Stomach smooth muscle (tissue), 2 donors: ENCODE data around the gene ANK2.

Source experiments
- H3K27ac ChIP-seq: one replicate; pipeline ENCODE4 v1.7.0; 2013; ENCODE audit warnings: mild to moderate bottlenecking, low read length, inconsistent platforms
- H3K27me3 ChIP-seq, 2 donors: one replicate each; pipeline ENCODE4 v1.7.0; 2013; ENCODE audit warnings: low read length in 2 of 2; ENCODE audit not compliant: insufficient read depth in 2 of 2, control insufficient read depth in 1 of 2
- H3K36me3 ChIP-seq, 2 donors: one replicate each; pipeline ENCODE4 v1.7.0; 2013; ENCODE audit warnings: low read length in 2 of 2; ENCODE audit not compliant: control insufficient read depth in 2 of 2, insufficient read depth in 2 of 2
- H3K4me1 ChIP-seq: one replicate; pipeline ENCODE4 v1.7.0; 2013; ENCODE audit warnings: low read length; ENCODE audit not compliant: control insufficient read depth, insufficient read depth
- H3K4me3 ChIP-seq, 2 donors: one replicate each; pipeline ENCODE4 v1.7.0; 2013; ENCODE audit warnings: low read length in 2 of 2
- H3K9ac ChIP-seq, 2 donors: one replicate each; pipeline ENCODE4 v1.7.0; 2013; ENCODE audit warnings: low read length in 2 of 2, mild to moderate bottlenecking in 1 of 2
- H3K9me3 ChIP-seq, 2 donors: one replicate each; pipeline ENCODE4 v1.7.0; 2013; ENCODE audit warnings: low read length in 2 of 2; ENCODE audit not compliant: control insufficient read depth in 2 of 2
- donor health status: healthy.
- donor health status: Pancreatic carcinoma.

ANK2 gene

GRCh38 chr4:113145519-113146291 lies 96.3 kb downstream of the ANK2 start:
- Histone ChIP-seq H3K36me3 (no peaks in the 10 kb centered on the region), H3K27me3 (no peaks in the 10 kb centered on the region), H3K27ac (no peak overlapping the region), H3K9me3 (no peaks in the 10 kb centered on the region), H3K9ac (no peak overlapping the region), H3K4me3 (peak overlapping the region in 1 of 2 donors; percentile 60), H3K4me1 (peaks cover 6% of the 10 kb centered on the region)

DNA sequence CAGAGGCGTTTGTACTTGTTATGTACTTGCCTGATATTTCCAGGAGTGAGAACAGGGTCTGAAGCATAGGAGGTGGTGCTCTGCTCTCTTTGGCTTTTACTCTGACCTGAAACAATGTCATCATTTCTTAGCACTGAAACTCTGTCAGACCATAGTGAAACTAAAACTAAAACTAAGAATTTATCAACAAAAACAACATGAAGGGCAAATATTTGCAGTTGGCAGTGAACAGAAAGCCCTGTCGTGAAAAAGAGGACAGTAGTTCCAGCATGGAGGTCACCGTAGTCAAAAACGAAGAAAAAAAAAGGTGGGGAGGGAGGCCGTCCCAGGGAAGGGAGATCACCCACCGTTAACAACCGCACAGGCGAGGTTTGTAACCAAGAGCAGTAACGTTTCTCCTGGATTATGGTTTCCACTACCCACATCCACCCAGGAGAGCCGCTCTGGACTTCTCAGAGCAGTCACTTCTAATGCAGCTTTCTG lies 97.5 kb downstream of the ANK2 start:
- Histone ChIP-seq H3K9ac (peak overlapping the region; percentile 1 to 17), H3K27ac (peak overlapping the region; percentile 42), H3K9me3 (no peaks in the 10 kb centered on the region), H3K4me1 (peaks cover 6% of the 10 kb centered on the region), H3K27me3 (no peaks in the 10 kb centered on the region), H3K4me3 (peak overlapping the region; percentile 4 to 64), H3K36me3 (no peaks in the 10 kb centered on the region)

DNA sequence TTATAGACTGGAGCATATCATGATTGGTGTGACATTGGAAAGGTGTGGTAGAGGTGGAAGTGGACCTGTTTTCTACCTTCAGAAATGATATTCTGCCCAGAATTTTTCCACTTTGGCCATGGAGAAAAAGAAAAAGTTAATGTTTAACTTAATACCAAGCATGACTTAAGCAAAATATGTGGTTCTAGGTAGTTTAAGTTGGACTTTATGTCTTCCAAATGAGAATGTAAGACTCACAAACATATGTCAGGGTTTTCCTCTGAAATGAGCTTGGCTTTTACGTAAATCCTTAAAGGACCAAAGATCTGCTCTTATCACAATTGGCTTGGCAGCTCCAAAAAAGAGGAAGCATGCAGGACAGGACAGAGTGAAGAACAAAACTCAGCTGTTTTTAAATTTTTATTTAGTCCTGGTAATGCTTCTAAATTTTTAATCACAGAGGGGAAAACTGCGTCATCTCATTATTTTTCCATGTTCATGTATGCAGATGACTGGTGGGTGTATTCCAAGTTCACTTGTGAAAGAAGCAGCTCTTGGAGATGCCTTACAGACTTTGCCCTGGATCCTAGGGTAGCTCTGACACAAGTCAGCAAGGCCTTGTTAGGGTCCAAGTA lies 98.2 kb downstream of the ANK2 start:
- H3K9ac ChIP-seq, result no peak overlapping the region

GRCh38 chr4:113148925-113149324 lies 99.5 kb downstream of the ANK2 start:
- Histone ChIP-seq H3K27me3 (no peaks in the 10 kb centered on the region), H3K27ac (no peak overlapping the region), H3K4me3 (no peak overlapping the region), H3K4me1 (peaks cover 6% of the 10 kb centered on the region), H3K36me3 (no peaks in the 10 kb centered on the region), H3K9me3 (no peaks in the 10 kb centered on the region), H3K9ac (no peak overlapping the region)

More for the DNA sequence above, 98.2 kb downstream of the ANK2 start:
- H3K27ac ChIP-seq, result no peak overlapping the region
- no peaks in the 10 kb centered on the region for H3K9me3 ChIP-seq
- no peaks in the 10 kb centered on the region for H3K27me3 ChIP-seq
- peak overlapping the region in 1 of 2 donors; percentile 64 for H3K4me3 ChIP-seq
- no peaks in the 10 kb centered on the region for H3K36me3 ChIP-seq
- H3K4me1 ChIP-seq, result peaks cover 6% of the 10 kb centered on the region

- H3K4me3 ChIP-seq, result no peak overlapping the region
- H3K9ac ChIP-seq, result no peak overlapping the region
- H3K27me3 ChIP-seq, result no peaks in the 10 kb centered on the region
- H3K36me3 ChIP-seq, result no peaks in the 10 kb centered on the region
- no peaks in the 10 kb centered on the region for H3K9me3 ChIP-seq
- H3K27ac ChIP-seq, result no peak overlapping the region
- H3K4me1 ChIP-seq, result no peaks in the 10 kb centered on the region
These were observed 104.2 kb downstream of the ANK2 start for GRCh38 chr4:113153529-113154101.

- Histone ChIP-seq H3K9ac (no peak overlapping the region), H3K27me3 (no peaks in the 10 kb centered on the region), H3K9me3 (no peaks in the 10 kb centered on the region), H3K4me1 (no peaks in the 10 kb centered on the region), H3K27ac (no peak overlapping the region), H3K36me3 (no peaks in the 10 kb centered on the region), H3K4me3 (no peak overlapping the region)
These were observed 104.8 kb downstream of the ANK2 start for GRCh38 chr4:113154281-113154680.

GRCh38 chr4:113157086-113157857 lies 107.8 kb downstream of the ANK2 start:
- no peaks in the 10 kb centered on the region for H3K36me3 ChIP-seq
- H3K4me1 ChIP-seq, result no peaks in the 10 kb centered on the region
- no peaks in the 10 kb centered on the region for H3K27me3 ChIP-seq

DNA sequence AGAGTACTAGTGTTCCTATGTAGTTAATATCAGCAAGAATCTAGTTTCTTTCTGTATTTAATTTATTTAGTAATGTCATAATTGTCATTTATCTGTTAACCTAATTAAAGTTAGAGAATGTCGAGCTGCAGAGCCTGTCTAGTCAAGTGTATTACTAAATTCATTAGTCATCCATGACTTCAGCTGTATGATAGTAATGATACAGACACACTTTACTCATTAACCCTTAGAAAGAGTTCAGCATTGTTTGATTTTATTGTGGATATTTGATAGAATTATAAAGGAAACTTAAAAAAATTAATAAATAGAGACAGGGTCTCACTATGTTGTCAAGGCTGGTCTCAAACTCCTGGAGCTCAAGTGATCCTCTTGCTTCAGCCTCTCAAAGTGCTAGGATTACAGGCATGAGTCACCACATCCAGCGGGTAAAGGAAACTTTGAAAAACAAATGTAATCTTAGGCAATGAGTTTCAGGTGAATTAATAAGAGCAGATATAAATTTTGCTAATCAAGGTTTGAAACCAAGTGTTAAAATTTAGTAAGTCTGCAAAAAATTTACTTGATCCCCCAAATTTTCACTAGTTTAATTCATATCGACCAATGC lies 110.6 kb downstream of the ANK2 start:
- Histone ChIP-seq H3K36me3 (no peaks in the 10 kb centered on the region), H3K4me1 (no peaks in the 10 kb centered on the region), H3K4me3 (no peak overlapping the region), H3K9ac (no peak overlapping the region), H3K27me3 (no peaks in the 10 kb centered on the region), H3K9me3 (no peaks in the 10 kb centered on the region), H3K27ac (no peak overlapping the region)

More at GRCh38 chr4:113157086-113157857, 107.8 kb downstream of the ANK2 start:
- H3K27ac ChIP-seq, result no peak overlapping the region
- H3K4me3 ChIP-seq, result no peak overlapping the region
- no peak overlapping the region for H3K9ac ChIP-seq
- no peaks in the 10 kb centered on the region for H3K9me3 ChIP-seq

DNA sequence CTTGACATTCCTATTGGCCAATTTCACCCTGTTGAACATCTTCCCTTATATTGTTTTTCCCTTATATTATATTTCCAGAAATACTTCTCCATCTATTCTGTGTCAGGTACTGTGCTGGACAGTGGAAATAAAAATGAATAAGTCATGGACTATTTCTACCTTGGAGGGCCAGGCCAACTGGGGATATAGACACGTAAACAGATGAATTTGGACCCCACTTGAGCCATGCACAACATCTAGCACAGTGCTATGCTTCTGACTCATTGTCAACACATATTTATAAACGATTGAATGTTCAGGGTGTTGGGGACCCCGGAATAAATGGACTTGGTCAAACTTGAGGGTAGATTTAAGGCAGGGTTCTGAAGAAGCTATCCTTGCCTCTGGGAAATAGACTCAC lies 111.1 kb downstream of the ANK2 start:
- no peaks in the 10 kb centered on the region for H3K4me1 ChIP-seq
- no peak overlapping the region for H3K9ac ChIP-seq
- H3K36me3 ChIP-seq, result no peaks in the 10 kb centered on the region
- H3K9me3 ChIP-seq, result no peaks in the 10 kb centered on the region
- no peak overlapping the region for H3K4me3 ChIP-seq
- no peaks in the 10 kb centered on the region for H3K27me3 ChIP-seq
- H3K27ac ChIP-seq, result no peak overlapping the region

DNA sequence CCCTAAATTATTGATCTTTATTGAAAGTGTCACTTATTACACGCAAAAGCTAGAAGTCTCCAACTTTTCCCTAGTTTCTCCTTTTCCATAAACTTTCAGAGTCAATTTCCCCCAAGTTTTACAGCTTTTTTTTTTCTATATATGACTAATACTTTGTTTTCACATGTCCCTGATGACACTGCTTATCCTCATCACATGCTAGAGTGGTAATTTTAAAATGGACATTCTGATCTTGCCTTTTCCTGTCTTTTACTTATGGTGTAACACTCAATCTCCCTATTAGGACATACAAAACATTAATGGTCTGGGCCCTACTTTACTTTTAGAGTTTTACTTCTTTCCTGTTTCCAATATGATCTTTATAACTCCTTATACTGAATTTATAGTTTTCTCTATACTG lies 112.6 kb downstream of the ANK2 start:
- no peak overlapping the region for H3K27ac ChIP-seq

More for the DNA sequence above, 112.6 kb downstream of the ANK2 start:
- Histone ChIP-seq H3K4me1 (no peaks in the 10 kb centered on the region), H3K27me3 (no peaks in the 10 kb centered on the region), H3K9ac (no peak overlapping the region), H3K36me3 (no peaks in the 10 kb centered on the region), H3K4me3 (no peak overlapping the region), H3K9me3 (no peaks in the 10 kb centered on the region)
